Esophagus muscularis mucosa (tissue), 4 donors: ENCODE data around the gene FUT3. TPM values are rescaled to one million over a fixed set of nuclear protein-coding genes. Genes with fewer than 3 reads are reported as not detected.
A peak's percentile ranks its signal among the peaks of the same experiment; 100 is the strongest.

ENCODE experiments used
- DNase-seq: peaks from one replicate; pipeline ENCODE4 v3.0.0-alpha.2; 2017; ENCODE audit errors: extremely low spot score
- H3K27ac ChIP-seq, 4 donors: fragments of 200-600 bp; sonication (generic); replicated peaks in 1 of 4; 1 replicate in 3 of 4; 2 replicates in 1 of 4; pipeline ENCODE4 v1.5.1; 2016 to 2019; ENCODE audit warnings: mild to moderate bottlenecking in 1 of 4
- H3K27me3 ChIP-seq, 4 donors: fragments of 200-600 bp; sonication (generic); one replicate each; pipeline versions ENCODE4 v1.5.1 to v1.6.0; 2016 to 2019
- H3K36me3 ChIP-seq, 4 donors: fragments of 200-600 bp; sonication (generic); one replicate each; pipeline ENCODE4 v1.5.1; 2016 to 2019
- H3K4me1 ChIP-seq, 4 donors: fragments of 200-600 bp; sonication (generic); one replicate each; pipeline ENCODE4 v1.5.1; 2016 to 2019
- H3K4me3 ChIP-seq, 4 donors: fragments of 200-600 bp; sonication (generic); 1 replicate in 2 of 4; 2 replicates in 2 of 4; pipeline ENCODE4 v1.5.1; 2016 to 2019; ENCODE audit warnings: mild to moderate bottlenecking in 4 of 4, moderate library complexity in 1 of 4
- H3K9me3 ChIP-seq, 4 donors: fragments of 200-600 bp; sonication (generic); 1 replicate in 3 of 4; 2 replicates in 1 of 4; pipeline ENCODE4 v1.5.1; 2016 to 2019
- CTCF ChIP-seq, 3 experiments: fragments of 200-600 bp in 2 of 3; fragments of 450-650 bp in 1 of 3; sonication (generic) in 2 of 3; IDR thresholded peaks; one replicate each; pipeline ENCODE4 v1.5.1; 2017 to 2019; ENCODE audit warnings: antibody characterized with exemption in 3 of 3, mild to moderate bottlenecking in 2 of 3, moderate library complexity in 1 of 3
- EP300 ChIP-seq: sonication (generic); formaldehyde crosslinking; IDR thresholded peaks from one replicate; pipeline ENCODE4 v1.6.1; 2017; ENCODE audit warnings: antibody characterized with exemption
- POLR2A ChIP-seq: fragments of 450-650 bp; IDR thresholded peaks from one replicate; pipeline ENCODE4 v1.6.1; 2017; ENCODE audit warnings: antibody characterized with exemption, moderate library complexity, mild to moderate bottlenecking, low read depth
- POLR2AphosphoS5 ChIP-seq, 2 donors: sonication (generic); formaldehyde crosslinking; IDR thresholded peaks; one replicate each; pipeline ENCODE4 v1.6.1; 2017; ENCODE audit warnings: antibody characterized with exemption in 2 of 2
- WGBS: methylation state at CpG from one replicate; pipeline ENCODE4 v1.1.5; 2018; 5-methylcytosine and 5-hydroxymethylcytosine counted together
- intact Hi-C: fragments of 100-400 bp; cut with DNase I; formaldehyde crosslinking; loops from one replicate; pipeline ENCODE4 v1.15.1; 2023
- total RNA-seq, 4 donors: library from RNA; depleted of rRNA; stranded (reverse); fragments of >200 nt; gene quantifications; one replicate each; pipeline versions ENCODE4 v1.1.0 to v1.2.1, GENCODE V29; 2016

Gene FUT3
- total RNA-seq, result under 1 TPM in 1 of 4 donors, not detected in 3; 0.57 TPM

- Histone ChIP-seq H3K27me3 (no peaks in the 10 kb centered on the region), H3K4me1 (peaks cover 0 to 15% (median 12%) of the 10 kb centered on the region in 4 donors), H3K9me3 (no peaks in the 10 kb centered on the region), H3K27ac (peak within 1 kb of the TSS in 1 of 4 donors; percentile 14), H3K36me3 (no peaks in the 10 kb centered on the region), H3K4me3 (no peak within 1 kb of the TSS)
- TF ChIP-seq EP300, result no peak
- no peak for TF ChIP-seq POLR2AphosphoS5 (IDR thresholded peaks at IDR 0.05)
- TF ChIP-seq POLR2A, result no peak
- no peak for TF ChIP-seq CTCF (IDR thresholded peaks at IDR 0.05)
- intact Hi-C loops, result no loop called here
- WGBS, result 76% methylated on average over 10 of the region's 10 CpGs
- no peak for DNase-seq
These were observed at the start of gene FUT3 for GRCh38 chr19:5851302-5851701. Gene FUT3, minus strand, starts transcription at chr19:5851449.

DNA sequence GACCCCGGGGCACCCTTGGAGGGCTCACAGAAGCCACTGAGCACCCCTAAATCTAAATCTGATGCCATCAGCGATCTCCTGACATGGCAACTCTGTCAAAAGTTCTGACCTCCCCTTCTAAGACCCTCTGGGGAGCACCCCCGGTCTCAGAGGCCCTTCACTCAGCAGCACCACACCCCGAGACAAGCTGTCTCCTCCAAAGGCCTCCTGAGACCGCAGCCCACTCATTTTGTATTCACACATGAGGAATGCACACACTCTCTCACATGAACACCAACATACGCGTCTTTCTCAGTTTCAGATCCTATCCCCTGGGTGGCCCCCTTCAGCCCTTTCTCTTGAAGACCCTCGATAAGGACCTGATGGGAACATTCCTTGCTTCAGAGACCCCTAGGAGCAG, 49.7 kb upstream of the FUT3 start:
- H3K27ac ChIP-seq, result peak overlapping the region in 1 of 4 donors; percentile 10
- H3K9me3 ChIP-seq, result no peaks in the 10 kb centered on the region
- TF ChIP-seq POLR2A (no peak), POLR2AphosphoS5 (IDR thresholded peaks at IDR 0.05) (no peak), CTCF (IDR thresholded peaks at IDR 0.05) (no peak), EP300 (no peak)
- no peak overlapping the region for H3K4me3 ChIP-seq
- H3K27me3 ChIP-seq, result no peaks in the 10 kb centered on the region
- no peak for DNase-seq
- H3K4me1 ChIP-seq, result peaks cover 26 to 57% (median 40%) of the 10 kb centered on the region in 4 donors
- WGBS, result 91% methylated on average over 8 of the region's 8 CpGs
- peaks cover 9 to 48% (median 20%) of the 10 kb centered on the region in 4 donors for H3K36me3 ChIP-seq
- intact Hi-C loops, result no loop called here

- WGBS, result 91% methylated on average over 13 of the region's 13 CpGs
- DNase-seq, result no peak
- TF ChIP-seq POLR2A (no peak), EP300 (no peak), POLR2AphosphoS5 (IDR thresholded peaks at IDR 0.05) (no peak), CTCF (IDR thresholded peaks at IDR 0.05) (no peak)
- Histone ChIP-seq H3K4me1 (peaks cover 25 to 47% (median 29%) of the 10 kb centered on the region in 4 donors), H3K27me3 (no peaks in the 10 kb centered on the region), H3K27ac (no peak overlapping the region), H3K36me3 (peaks cover 20 to 59% (median 30%) of the 10 kb centered on the region in 4 donors), H3K4me3 (no peak overlapping the region), H3K9me3 (no peaks in the 10 kb centered on the region)
- intact Hi-C loops, result no loop called here
These were observed 48.7 kb upstream of the FUT3 start for GRCh38 chr19:5899728-5900526.

- H3K27me3 ChIP-seq, result no peaks in the 10 kb centered on the region
- H3K4me1 ChIP-seq, result peaks cover 25 to 43% (median 26%) of the 10 kb centered on the region in 4 donors
- H3K9me3 ChIP-seq, result no peaks in the 10 kb centered on the region
- no peak for DNase-seq
- H3K4me3 ChIP-seq, result no peak overlapping the region
- intact Hi-C loops, result no loop called here
- WGBS, result 92% methylated on average over 9 of the region's 30 CpGs
- H3K36me3 ChIP-seq, result peaks cover 24 to 68% (median 38%) of the 10 kb centered on the region in 4 donors
- peak overlapping the region in 2 of 4 donors; percentile 27 to 58 for H3K27ac ChIP-seq
- TF ChIP-seq CTCF (IDR thresholded peaks at IDR 0.05) (no peak), POLR2AphosphoS5 (IDR thresholded peaks at IDR 0.05) (no peak), POLR2A (no peak), EP300 (no peak)
These were observed 46.1 kb upstream of the FUT3 start for GRCh38 chr19:5897189-5897969.
